SIG-M5 (cell line): ENCODE measurements around the gene LRRD1.
"Not testable (repeated sequence)": the region's sequence is repeated elsewhere in the genome, so short reads cannot be mapped to it uniquely, and the experiment has no call there.

Experiments
- DNase-seq: peaks from one replicate; lab custom pipeline; 2025; lab: John Stamatoyannopoulos, UW

The LRRD1 gene

GRCh38 chr7:92178928-92179924, at the start of gene LRRD1:
LRRD1 (minus strand) TSS chr7:92179142; CDS start chr7:92165202, 13,940 bp downstream.
- no peak for DNase-seq

GRCh38 chr7:92228742-92229141, 49.8 kb upstream of the LRRD1 start:
- DNase-seq: no peak

GRCh38 chr7:92228100-92228499, 49.2 kb upstream of the LRRD1 start:
- no peak for DNase-seq

- no peak for DNase-seq
These were observed 48.0 kb upstream of the LRRD1 start for GRCh38 chr7:92226981-92227380.

- DNase-seq: no peak
These were observed 42.8 kb upstream of the LRRD1 start for GRCh38 chr7:92221766-92222165.

- DNase-seq: no peak
These were observed 27.7 kb upstream of the LRRD1 start for GRCh38 chr7:92206672-92207071.

GRCh38 chr7:92205987-92206386, 27.0 kb upstream of the LRRD1 start:
- no peak for DNase-seq

- DNase-seq: no peak
These were observed 21.8 kb upstream of the LRRD1 start for GRCh38 chr7:92200791-92201190.

- no peak for DNase-seq
These were observed 13.4 kb upstream of the LRRD1 start for GRCh38 chr7:92192326-92192725.

GRCh38 chr7:92189246-92189645, 10.3 kb upstream of the LRRD1 start:
- DNase-seq: not testable (repeated sequence)

GRCh38 chr7:92184294-92184693, 5.4 kb upstream of the LRRD1 start:
- DNase-seq: not testable (repeated sequence)

- DNase-seq: no peak
These were observed 1.6 kb downstream of the LRRD1 start for GRCh38 chr7:92177362-92177761.

- DNase-seq: not testable (repeated sequence)
These were observed 9.4 kb downstream of the LRRD1 start for GRCh38 chr7:92169529-92169928.

GRCh38 chr7:92161271-92161670, 17.7 kb downstream of the LRRD1 start:
- DNase-seq: no peak

- no peak for DNase-seq
These were observed 20.0 kb downstream of the LRRD1 start for GRCh38 chr7:92158660-92159575.

- no peak for DNase-seq
These were observed 22.0 kb downstream of the LRRD1 start for GRCh38 chr7:92156990-92157389.

- DNase-seq: no peak
These were observed 23.7 kb downstream of the LRRD1 start for GRCh38 chr7:92155108-92155739.

- DNase-seq: no peak
These were observed 28.4 kb downstream of the LRRD1 start for GRCh38 chr7:92150450-92151017.

GRCh38 chr7:92149736-92150239, 29.2 kb downstream of the LRRD1 start:
- DNase-seq: no peak

GRCh38 chr7:92143192-92143880, 35.6 kb downstream of the LRRD1 start:
- not testable (repeated sequence) for DNase-seq

GRCh38 chr7:92142791-92143190, 36.2 kb downstream of the LRRD1 start:
- not testable (repeated sequence) for DNase-seq
